Esophagus squamous epithelium (tissue), 5 donors: Measurements from ENCODE around the gene GNG14. TPM values are rescaled to one million over a fixed set of nuclear protein-coding genes. Genes with fewer than 3 reads are reported as not detected.

Experiments used
- DNase-seq: peaks from one replicate; lab custom pipeline; 2025; lab: John Stamatoyannopoulos, UW
- H3K27ac ChIP-seq, 4 donors: fragments of 200-600 bp; sonication (generic); one replicate each; pipeline ENCODE4 v1.5.1; 2016 to 2019; ENCODE audit warnings: mild to moderate bottlenecking in 1 of 4
- H3K27me3 ChIP-seq, 4 donors: fragments of 200-600 bp; sonication (generic); 1 replicate in 3 of 4; 2 replicates in 1 of 4; pipeline versions ENCODE4 v1.5.1 to v1.6.0; 2017 to 2021; ENCODE audit warnings: antibody characterized with exemption in 1 of 4
- H3K36me3 ChIP-seq, 3 donors: fragments of 200-600 bp; sonication (generic); one replicate each; pipeline ENCODE4 v1.5.1; 2016 to 2019
- H3K4me1 ChIP-seq, 3 donors: fragments of 200-600 bp; sonication (generic); one replicate each; pipeline ENCODE4 v1.5.1; 2017 to 2019
- H3K4me3 ChIP-seq, 4 donors: fragments of 200-600 bp; sonication (generic); 1 replicate in 3 of 4; 2 replicates in 1 of 4; pipeline ENCODE4 v1.5.1; 2016 to 2019; ENCODE audit warnings: mild to moderate bottlenecking in 2 of 4, moderate library complexity in 1 of 4
- H3K9me3 ChIP-seq, 3 donors: fragments of 200-600 bp; sonication (generic); one replicate each; pipeline ENCODE4 v1.5.1; 2016 to 2019
- CTCF ChIP-seq, 6 experiments: fragments of 450-650 bp in 4 of 6; fragments of 200-600 bp in 2 of 6; sonication (generic) in 2 of 6; IDR thresholded peaks; one replicate each; pipeline ENCODE4 v1.5.1; 2016 to 2019; ENCODE audit warnings: antibody characterized with exemption in 6 of 6, mild to moderate bottlenecking in 4 of 6, moderate library complexity in 4 of 6
- POLR2A ChIP-seq, 4 donors: fragments of 450-650 bp; IDR thresholded peaks; one replicate each; pipeline ENCODE4 v1.6.1; 2017; ENCODE audit warnings: antibody characterized with exemption in 4 of 4, mild to moderate bottlenecking in 4 of 4, moderate library complexity in 3 of 4
- WGBS, 2 donors: methylation state at CpG; one replicate each; pipeline ENCODE4 v1.1.5; 2018; 5-methylcytosine and 5-hydroxymethylcytosine counted together
- intact Hi-C: fragments of 100-400 bp; cut with DNase I; formaldehyde crosslinking; loops from one replicate; pipeline ENCODE4 v1.15.0; 2022
- small RNA-seq, 4 donors: library from RNA; depleted of rRNA; stranded (forward); fragments of <200 nt; gene quantifications; one replicate each; pipeline ENCODE3, GENCODE V24; 2016
- total RNA-seq, 4 donors: library from RNA; depleted of rRNA; stranded (reverse); fragments of >200 nt; gene quantifications; one replicate each; pipeline ENCODE4 v1.1.0, GENCODE V29; 2016
- donor health status: DM: yes; HTN: yes; CAD: no.

Gene GNG14
- total RNA-seq, 4 donors from 2014 or later: not detected

- H3K4me3 ChIP-seq: no peak overlapping the region
- 78 to 83% methylated on average over 5 to 10 of the region's 24 CpGs for WGBS, 2 donors
- no peaks in the 10 kb centered on the region for H3K27me3 ChIP-seq
- intact Hi-C loops: no loop called here
- peaks cover 13 to 52% (median 25%) of the 10 kb centered on the region in 3 donors for H3K36me3 ChIP-seq
- H3K27ac ChIP-seq: no peak overlapping the region
- no peaks in the 10 kb centered on the region for H3K9me3 ChIP-seq
- DNase-seq: no peak
- TF ChIP-seq POLR2A (IDR thresholded peaks at IDR 0.05): no peak
- no peak for TF ChIP-seq CTCF (IDR thresholded peaks at IDR 0.05)
- H3K4me1 ChIP-seq: peaks cover 21 to 48% (median 31%) of the 10 kb centered on the region in 3 donors
These were observed 43.5 kb downstream of the GNG14 start for GRCh38 chr19:12731337-12731736.

DNA sequence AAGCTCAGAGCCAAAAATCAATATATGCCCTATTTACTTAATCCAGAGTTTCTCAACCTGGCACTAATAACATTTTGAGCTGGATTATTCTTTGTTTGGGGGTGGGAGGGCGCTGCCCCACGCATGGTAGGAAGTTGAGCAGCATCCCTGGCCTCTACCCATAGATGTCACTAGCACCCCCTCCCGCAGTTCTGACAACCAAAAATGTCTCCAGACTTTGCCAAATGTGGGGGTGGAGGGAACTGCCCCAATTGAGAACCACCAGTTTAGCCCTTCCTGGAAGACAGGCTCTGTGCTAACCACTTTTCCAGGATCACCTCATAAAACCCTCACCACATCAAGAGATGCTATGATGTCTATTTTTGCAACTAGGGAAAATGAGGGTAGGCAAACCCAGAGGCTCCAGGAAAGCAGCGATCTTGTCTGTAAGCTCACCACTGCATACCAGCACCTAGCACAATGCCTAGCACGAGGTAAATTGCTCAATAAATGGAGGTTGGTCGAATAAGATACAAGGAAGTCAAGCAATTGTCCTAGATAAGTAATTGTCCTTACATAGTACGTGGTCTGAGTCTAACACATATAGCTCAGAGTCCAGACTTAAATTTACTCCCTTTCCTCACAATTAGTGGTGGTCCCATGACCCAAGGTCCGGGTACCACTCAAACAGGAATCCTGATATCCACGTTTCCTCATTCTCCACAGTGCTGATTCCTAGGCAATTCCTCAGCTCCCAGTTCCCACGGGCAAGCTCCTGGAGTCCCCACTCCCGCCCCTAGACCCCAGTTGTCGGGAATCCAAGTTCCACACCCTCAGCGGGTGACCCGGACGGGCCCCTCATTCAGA, 45.8 kb downstream of the GNG14 start:
- DNase-seq: no peak
- Histone ChIP-seq H3K4me1 (peaks cover 31 to 64% (median 43%) of the 10 kb centered on the region in 3 donors), H3K27ac (peak overlapping the region; percentile 94 to 98 (median 96))

DNA sequence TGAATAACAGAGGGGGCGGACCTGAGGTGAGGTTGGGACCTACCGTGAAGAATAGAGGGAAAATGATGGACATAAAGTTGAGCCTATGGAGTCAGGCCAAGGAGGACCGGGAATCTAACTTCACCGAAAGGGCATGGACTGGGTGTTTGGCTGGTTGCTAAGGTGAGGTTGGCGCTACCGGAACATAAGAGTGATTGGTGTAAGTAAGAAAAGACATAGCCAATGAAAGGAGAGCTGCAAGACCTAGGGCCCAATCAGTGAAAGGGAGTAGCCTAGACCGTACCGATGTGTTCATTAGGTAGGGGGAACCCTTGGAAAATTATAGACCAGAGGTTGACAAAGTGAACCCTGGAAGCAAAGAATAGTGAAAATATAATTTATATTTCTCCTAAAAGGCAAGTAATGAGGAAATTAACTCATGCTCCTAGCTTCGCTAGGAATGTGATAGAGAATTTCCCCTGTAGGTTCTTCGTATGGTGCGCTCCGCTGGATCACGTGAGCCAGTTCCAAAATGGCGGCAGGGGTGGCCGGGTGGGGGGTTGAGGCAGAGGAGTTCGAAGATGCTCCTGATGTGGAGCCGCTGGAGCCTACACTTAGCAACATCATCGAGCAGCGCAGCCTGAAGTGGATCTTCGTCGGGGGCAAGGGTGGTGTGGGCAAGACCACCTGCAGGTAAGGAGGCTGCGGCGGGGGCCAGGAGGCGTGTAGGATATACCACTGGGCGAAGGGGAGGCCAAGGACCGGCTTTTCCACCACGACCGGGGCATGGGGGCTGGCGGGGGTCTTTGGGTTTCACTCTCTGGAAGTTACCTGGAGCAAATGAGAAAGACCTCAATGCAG, 49.4 kb downstream of the GNG14 start, which contains the start of gene GET3:
Gene GET3 (plus strand): TSS at position 503 of the 840 bp plus-strand sequence. CDS start 9 bp downstream, at position 512.
- Histone ChIP-seq H3K27ac (peak within 1 kb of the TSS; percentile 87 to 92 (median 89)), H3K4me3 (peak within 1 kb of the TSS; percentile 81 to 94 (median 86)), H3K27me3 (no peaks in the 10 kb centered on the region), H3K36me3 (peaks cover 0 to 42% (median 6%) of the 10 kb centered on the region in 3 donors), H3K4me1 (peaks cover 28 to 54% (median 32%) of the 10 kb centered on the region in 3 donors), H3K9me3 (no peaks in the 10 kb centered on the region)
- TF ChIP-seq CTCF (IDR thresholded peaks at IDR 0.05): peak in 2 of 6 experiments; percentile 32 to 33
- peak in 3 of 4 donors; percentile 21 to 41 (median 22) for TF ChIP-seq POLR2A (IDR thresholded peaks at IDR 0.05)
- intact Hi-C loops: no loop called here
- 0 to 1% methylated on average over 19 to 28 of the region's 29 CpGs for WGBS, 2 donors
- DNase-seq: peak; percentile 71

More for the DNA sequence above, 45.8 kb downstream of the GNG14 start:
- H3K9me3 ChIP-seq: no peaks in the 10 kb centered on the region
- 0% methylated on average over 11 to 14 of the region's 15 CpGs for WGBS, 2 donors
- intact Hi-C loops: no loop called here
- no peaks in the 10 kb centered on the region for H3K27me3 ChIP-seq
- TF ChIP-seq CTCF (IDR thresholded peaks at IDR 0.05): peak in 1 of 6 experiments; percentile 33
- TF ChIP-seq POLR2A (IDR thresholded peaks at IDR 0.05): no peak
- peaks cover 12 to 41% (median 21%) of the 10 kb centered on the region in 3 donors for H3K36me3 ChIP-seq
- peak overlapping the region; percentile 84 to 93 (median 92) for H3K4me3 ChIP-seq

DNA sequence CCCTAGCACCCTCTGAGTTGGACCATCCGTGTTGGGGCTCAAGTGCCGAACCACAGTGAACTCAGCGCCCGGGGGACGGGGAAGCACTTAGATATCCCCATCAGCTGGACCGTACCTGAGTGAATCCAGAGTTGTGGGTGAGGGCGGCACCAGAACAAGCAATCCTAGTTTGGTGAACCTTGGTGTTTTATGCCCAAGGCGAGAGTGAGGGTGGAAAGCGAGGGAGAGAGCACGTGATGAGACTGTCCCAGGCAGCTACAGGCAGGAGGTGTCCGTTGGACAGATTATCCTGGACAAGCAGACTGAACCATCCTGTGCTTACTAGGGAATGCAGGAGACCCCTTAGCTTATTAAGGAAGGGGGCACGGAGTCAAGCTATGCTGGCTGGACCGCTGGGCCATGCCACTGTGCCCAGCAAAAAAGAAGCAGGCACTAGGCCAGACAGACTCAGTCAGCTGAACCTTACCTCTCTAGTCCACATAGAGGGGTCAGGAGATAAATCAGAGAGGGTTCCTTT, 50.1 kb downstream of the GNG14 start:
- no peak for TF ChIP-seq POLR2A (IDR thresholded peaks at IDR 0.05)
- TF ChIP-seq CTCF (IDR thresholded peaks at IDR 0.05): no peak
- peaks cover 21 to 47% (median 26%) of the 10 kb centered on the region in 3 donors for H3K4me1 ChIP-seq
- H3K36me3 ChIP-seq: peaks cover 0 to 47% (median 9%) of the 10 kb centered on the region in 3 donors
- no peaks in the 10 kb centered on the region for H3K27me3 ChIP-seq
- intact Hi-C loops: no loop called here
- H3K4me3 ChIP-seq: peak overlapping the region; percentile 81 to 94 (median 86)
- 13 to 21% methylated on average over 8 to 13 of the region's 13 CpGs for WGBS, 2 donors
- no peak for DNase-seq
- no peaks in the 10 kb centered on the region for H3K9me3 ChIP-seq
- peak overlapping the region; percentile 87 to 92 (median 89) for H3K27ac ChIP-seq

Small RNAs within 50 kb of the gene (small RNA-seq; reads per million reads assigned to genes)
- 139 to 1,926 (median 673) reads per million in 4 donors for gene SNORD41

Other genes with a start within 250 kb of the GNG14 start
- 1 to 10 TPM; 1.7 to 6.4 (median 3.7) TPM for gene ZNF443, start 247.0 kb upstream of the GNG14 start, total RNA-seq
- gene ZNF709, start 203.2 kb upstream of the GNG14 start, total RNA-seq: 1 to 10 TPM in 2 of 4 donors, under 1 TPM in 2; 0.15 to 2.5 (median 1.6) TPM
- gene ZNF564, start 136.5 kb upstream of the GNG14 start, total RNA-seq: 1 to 10 TPM; 1.6 to 9.3 (median 4.8) TPM
- gene ZNF490, start 77.2 kb upstream of the GNG14 start, total RNA-seq: 1 to 10 TPM; 2.5 to 6.7 (median 4.2) TPM
- 10 to 100 TPM in 3 of 4 donors, 1 to 10 TPM in 1; 8.6 to 19.5 (median 13.0) TPM for gene ZNF791, start 77.1 kb upstream of the GNG14 start, total RNA-seq
- gene MAN2B1, start 21.3 kb upstream of the GNG14 start, total RNA-seq: 10 to 100 TPM; 25.5 to 55.5 (median 39.4) TPM
- 10 to 100 TPM in 1 of 4 donors, 1 to 10 TPM in 3; 4.0 to 16.7 (median 5.8) TPM for gene WDR83, start 21.2 kb upstream of the GNG14 start, total RNA-seq
- 10 to 100 TPM; 45.3 to 93.5 (median 51.5) TPM for gene DHPS, start 6.1 kb upstream of the GNG14 start, total RNA-seq
- 10 to 100 TPM in 3 of 4 donors, 1 to 10 TPM in 1; 9.6 to 13.4 (median 11.9) TPM for gene FBXW9, start 8.6 kb downstream of the GNG14 start, total RNA-seq
- 10 to 100 TPM; 25.5 to 57.8 (median 43.5) TPM for gene TNPO2, start 35.9 kb downstream of the GNG14 start, total RNA-seq
- gene TRIR, start 46.7 kb downstream of the GNG14 start, total RNA-seq: 100 to 1,000 TPM; 258 to 302 (median 280) TPM
- gene GET3, start 49.5 kb downstream of the GNG14 start, total RNA-seq: 10 to 100 TPM; 36.8 to 69.9 (median 51.2) TPM
- gene BEST2, start 63.8 kb downstream of the GNG14 start, total RNA-seq: 1 to 10 TPM in 1 of 4 donors, under 1 TPM in 1, not detected in 2; 0.27 to 1.3 TPM
- 10 to 100 TPM; 41.4 to 76.5 (median 61.6) TPM for gene HOOK2, start 87.6 kb downstream of the GNG14 start, total RNA-seq
- gene JUNB, start 103.5 kb downstream of the GNG14 start, total RNA-seq: 100 to 1,000 TPM; 260 to 945 (median 388) TPM
- 100 to 1,000 TPM; 211 to 436 (median 345) TPM for gene PRDX2, start 113.8 kb downstream of the GNG14 start, total RNA-seq
- gene THSD8, start 114.1 kb downstream of the GNG14 start, total RNA-seq: not detected
- gene RNASEH2A, start 118.6 kb downstream of the GNG14 start, total RNA-seq: 10 to 100 TPM in 3 of 4 donors, 1 to 10 TPM in 1; 7.1 to 19.2 (median 14.9) TPM
- not detected for gene RTBDN, start 146.6 kb downstream of the GNG14 start, total RNA-seq
- under 1 TPM in 1 of 4 donors, not detected in 3; 0.42 TPM for gene MAST1, start 150.5 kb downstream of the GNG14 start, total RNA-seq
- 10 to 100 TPM; 12.3 to 27.9 (median 20.4) TPM for gene DNASE2, start 193.5 kb downstream of the GNG14 start, total RNA-seq
- not detected for gene KLF1, start 199.2 kb downstream of the GNG14 start, total RNA-seq
- gene GCDH, start 203.2 kb downstream of the GNG14 start, total RNA-seq: 10 to 100 TPM; 20.9 to 44.1 (median 34.9) TPM
- 1 to 10 TPM in 1 of 4 donors, not detected in 3; 2.2 TPM for gene SYCE2, start 231.3 kb downstream of the GNG14 start, total RNA-seq
- 10 to 100 TPM; 47.7 to 53.8 (median 51.0) TPM for gene FARSA, start 245.7 kb downstream of the GNG14 start, total RNA-seq